Mesodermal cell (in vitro differentiated cells): ENCODE measurements around the gene CTDSP1.

Experiments
- H3K27ac ChIP-seq: 2 replicates; pipeline ENCODE4 v1.7.0; 2013; ENCODE audit warnings: mild to moderate bottlenecking, low read depth, low read length, moderate library complexity; ENCODE audit not compliant: severe bottlenecking
- H3K36me3 ChIP-seq: 2 replicates; pipeline ENCODE4 v1.7.1; 2013; ENCODE audit warnings: mild to moderate bottlenecking, low read length, moderate library complexity; ENCODE audit not compliant: control insufficient read depth, insufficient read depth
- H3K4me1 ChIP-seq: one replicate; pipeline ENCODE4 v1.7.1; 2013; ENCODE audit warnings: mild to moderate bottlenecking, low read length; ENCODE audit not compliant: insufficient read depth, control insufficient read depth, poor library complexity, severe bottlenecking
- H3K4me3 ChIP-seq: 2 replicates; pipeline ENCODE4 v1.7.0; 2013; ENCODE audit warnings: low read length, control low read depth, mild to moderate bottlenecking; ENCODE audit not compliant: insufficient read depth, poor library complexity, severe bottlenecking; ENCODE audit errors: extremely low read depth
- H3K9me3 ChIP-seq: 2 replicates; pipeline ENCODE4 v1.7.1; 2013; ENCODE audit warnings: mild to moderate bottlenecking, low read length, moderate library complexity; ENCODE audit not compliant: control insufficient read depth
- WGBS, 2 experiments: methylation state at CpG; one replicate each; pipeline ENCODE4 v1.1.5; 2013; ENCODE audit warnings: missing lambda C conversion rate in 2 of 2; ENCODE audit not compliant: insufficient coverage in 2 of 2; 5-methylcytosine and 5-hydroxymethylcytosine counted together

Gene CTDSP1

DNA sequence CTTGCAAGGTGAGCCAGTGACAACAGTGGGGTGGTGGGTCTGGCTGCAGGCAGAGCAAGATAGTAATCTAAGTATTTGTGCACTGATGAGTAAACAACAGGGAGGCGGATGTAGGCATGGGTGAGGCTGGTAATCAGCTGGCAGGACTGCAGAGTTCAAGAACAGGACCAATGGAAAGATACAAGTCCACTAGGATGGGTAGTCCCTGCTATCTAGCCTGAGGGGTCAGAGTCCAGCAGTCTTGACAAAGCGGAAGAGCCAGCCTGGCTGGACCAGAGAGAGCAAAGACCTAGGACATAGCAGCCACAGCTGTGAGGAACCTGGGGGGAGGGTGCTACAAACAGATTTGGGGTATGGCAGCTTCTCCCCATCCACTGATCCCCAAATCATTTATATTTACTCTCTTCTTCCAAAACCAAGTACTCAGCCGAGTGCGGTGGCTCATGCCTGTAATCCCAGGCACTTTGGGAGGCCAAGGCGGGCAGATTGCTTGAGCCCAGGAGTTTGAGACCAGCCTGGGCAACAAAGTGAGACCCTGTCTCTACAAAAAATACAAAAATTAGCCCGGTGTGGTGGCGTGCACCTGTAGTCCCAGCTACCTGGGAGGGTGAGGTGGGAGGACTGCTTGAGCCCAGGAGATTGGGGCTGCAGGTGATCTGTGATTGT, 45.2 kb downstream of the CTDSP1 start:
- Histone ChIP-seq H3K36me3 (peaks cover 11% of the 10 kb centered on the region), H3K4me1 (peaks cover 4% of the 10 kb centered on the region), H3K27ac (no peak overlapping the region), H3K4me3 (no peak overlapping the region), H3K9me3 (no peaks in the 10 kb centered on the region)
- 94 to 98% methylated on average over 5 of the region's 7 CpGs for WGBS, 2 experiments

DNA sequence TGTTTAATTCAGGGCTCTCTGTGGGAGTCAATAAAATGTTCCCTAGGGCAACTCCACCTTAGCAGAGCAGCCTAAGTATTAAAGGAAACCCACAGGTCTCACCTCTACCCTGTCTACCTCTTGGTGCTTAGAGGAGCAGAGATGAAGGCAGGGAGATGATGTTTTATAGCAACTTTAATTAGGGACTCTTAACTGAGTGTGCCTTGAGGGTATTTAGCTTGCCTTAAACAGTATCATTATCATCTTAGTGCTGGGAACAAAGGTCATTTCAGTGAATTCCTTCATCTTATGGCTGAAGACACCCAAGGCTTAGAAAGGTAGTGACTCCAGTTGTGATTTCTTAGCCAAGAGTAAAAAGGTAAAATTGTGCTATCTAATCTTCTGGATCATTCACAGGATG, 45.9 kb downstream of the CTDSP1 start:
- Histone ChIP-seq H3K4me3 (no peak overlapping the region), H3K4me1 (peaks cover 4% of the 10 kb centered on the region), H3K9me3 (no peaks in the 10 kb centered on the region), H3K27ac (no peak overlapping the region), H3K36me3 (peaks cover 11% of the 10 kb centered on the region)

- WGBS, 2 experiments: 100% methylated on average over 3 of the region's 6 CpGs; no CpG with 5 or more reads in 1 of the 2 experiments
- H3K9me3 ChIP-seq: no peaks in the 10 kb centered on the region
- no peak overlapping the region for H3K4me3 ChIP-seq
- H3K27ac ChIP-seq: no peak overlapping the region
- peaks cover 4% of the 10 kb centered on the region for H3K4me1 ChIP-seq
- H3K36me3 ChIP-seq: peaks cover 11% of the 10 kb centered on the region
These were observed 46.9 kb downstream of the CTDSP1 start for GRCh38 chr2:218446547-218446946.

GRCh38 chr2:218447072-218447471, 47.4 kb downstream of the CTDSP1 start:
- Histone ChIP-seq H3K4me1 (peaks cover 4% of the 10 kb centered on the region), H3K27ac (no peak overlapping the region), H3K4me3 (no peak overlapping the region), H3K36me3 (peaks cover 11% of the 10 kb centered on the region), H3K9me3 (no peaks in the 10 kb centered on the region)
- WGBS, 2 experiments: 88 to 96% methylated on average over 1 to 2 of the region's 2 CpGs

DNA sequence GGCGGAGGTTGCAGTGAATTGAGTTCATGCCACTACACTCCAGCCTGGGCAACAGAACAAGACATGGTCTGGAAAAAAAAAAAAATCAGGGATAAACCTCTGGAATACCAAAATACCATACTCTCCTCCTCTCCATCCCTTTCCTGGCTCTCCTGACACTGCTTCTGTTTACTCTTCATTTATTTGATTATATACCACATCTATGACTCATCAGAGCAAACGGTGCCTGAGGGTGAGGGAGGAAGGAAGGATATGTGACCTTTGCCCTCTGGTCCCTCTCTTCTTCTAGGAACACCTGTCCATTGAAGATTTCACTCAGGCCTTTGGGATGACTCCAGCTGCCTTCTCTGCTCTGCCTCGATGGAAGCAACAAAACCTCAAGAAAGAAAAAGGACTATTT, 49.3 kb downstream of the CTDSP1 start:
- 88 to 89% methylated on average over 1 of the region's 3 CpGs for WGBS, 2 experiments
- Histone ChIP-seq H3K27ac (no peak overlapping the region), H3K36me3 (peaks cover 18% of the 10 kb centered on the region), H3K9me3 (no peaks in the 10 kb centered on the region), H3K4me1 (peaks cover 4% of the 10 kb centered on the region), H3K4me3 (no peak overlapping the region)

DNA sequence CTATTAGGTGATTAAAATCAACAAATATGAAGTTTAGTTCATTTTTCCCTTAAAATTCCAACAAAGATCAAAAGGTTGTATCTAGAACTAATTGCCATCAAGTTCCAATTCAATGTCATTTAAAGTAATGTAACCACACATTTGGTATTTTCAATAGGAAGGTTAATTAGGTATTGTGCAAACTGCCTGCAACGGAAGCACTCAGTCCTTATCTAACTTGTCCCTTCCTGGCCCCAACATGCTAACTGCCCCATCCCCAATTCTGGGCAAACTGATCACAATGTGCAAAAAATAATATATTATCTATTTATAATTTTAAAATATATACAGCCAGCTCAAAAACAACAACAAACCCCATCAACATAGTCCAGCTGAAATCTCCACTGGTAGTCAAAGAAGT, 52.4 kb downstream of the CTDSP1 start:
- H3K4me3 ChIP-seq: no peak overlapping the region
- WGBS, 2 experiments: no CpG with 5 or more reads among the region's 1 CpG
- H3K36me3 ChIP-seq: peaks cover 39% of the 10 kb centered on the region
- H3K9me3 ChIP-seq: no peaks in the 10 kb centered on the region
- H3K27ac ChIP-seq: no peak overlapping the region
- no peaks in the 10 kb centered on the region for H3K4me1 ChIP-seq
